HL-60 (cell line): ENCODE results near the gene COPS6.

Experiments
- DNase-seq, 2 experiments: peaks; one replicate each; pipeline ENCODE4 v3.0.0-alpha.2; 2010 to 2020; ENCODE audit warnings: low read depth in 1 of 2, low spot score in 1 of 2
- H3K27ac ChIP-seq: fragments of 250-450 bp; sonication (Bioruptor Pico); replicated peaks from 2 replicates; pipeline ENCODE4 v1.5.1; 2020; ENCODE audit warnings: mild to moderate bottlenecking, moderate library complexity
- H3K27me3 ChIP-seq: fragments of 250-450 bp; sonication (Bioruptor Pico); 2 replicates; pipeline ENCODE4 v1.5.1; 2021; ENCODE audit warnings: mild to moderate bottlenecking, moderate library complexity; ENCODE audit not compliant: insufficient read depth, poor library complexity, severe bottlenecking
- H3K4me3 ChIP-seq: replicated peaks from 2 replicates; pipeline ENCODE4 v1.5.1; 2011; ENCODE audit warnings: mild to moderate bottlenecking, control low read depth, low read length; ENCODE audit not compliant: insufficient read depth
- GABPA ChIP-seq: IDR thresholded peaks from 2 replicates; pipeline ENCODE4 v1.6.1; 2012; ENCODE audit warnings: low read depth
- POLR2AphosphoS5 ChIP-seq: IDR thresholded peaks from 2 replicates; pipeline ENCODE4 v1.6.1; 2012; ENCODE audit warnings: low read depth
- SPI1 ChIP-seq: IDR thresholded peaks from 2 replicates; pipeline ENCODE4 v1.6.1; 2012; ENCODE audit warnings: low read depth, mild to moderate bottlenecking, borderline replicate concordance
- TF ChIP-seq, protein P1 (sequence below): IDR thresholded peaks from one replicate; pipeline ENCODE4 v1.5.1; 2011; ENCODE audit warnings: low read length, control low read depth, inconsistent platforms; ENCODE audit not compliant: insufficient read depth
- TF ChIP-seq, protein P2 (sequence below): IDR thresholded peaks from 2 replicates; pipeline ENCODE4 v1.6.1; 2012; ENCODE audit warnings: low read depth; ENCODE audit not compliant: insufficient replicate concordance

The COPS6 gene

DNA sequence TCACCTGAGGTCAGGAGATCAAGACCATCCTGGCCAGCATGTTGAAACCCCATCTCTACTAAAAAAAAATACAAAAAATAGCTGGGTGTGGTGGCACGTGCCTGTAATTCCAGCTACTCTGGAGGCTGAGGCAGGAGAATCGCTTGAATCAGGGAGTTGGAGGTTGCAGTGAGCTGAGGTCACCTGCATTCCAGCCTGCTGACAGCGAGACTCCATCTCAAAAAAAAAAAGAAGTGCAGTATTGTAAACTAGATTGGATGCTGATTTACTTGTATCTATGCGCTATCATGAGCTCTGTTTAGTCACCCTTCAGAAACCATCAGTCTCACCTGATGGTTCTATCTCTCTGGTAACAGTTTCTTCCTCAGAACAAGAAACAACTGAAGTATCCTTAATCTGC is 25.4 kb upstream of the COPS6 start:
- Histone ChIP-seq H3K27me3 (no peaks in the 10 kb centered on the region), H3K4me3 (no peak overlapping the region), H3K27ac (no peak overlapping the region)
- TF ChIP-seq, protein P1, sequence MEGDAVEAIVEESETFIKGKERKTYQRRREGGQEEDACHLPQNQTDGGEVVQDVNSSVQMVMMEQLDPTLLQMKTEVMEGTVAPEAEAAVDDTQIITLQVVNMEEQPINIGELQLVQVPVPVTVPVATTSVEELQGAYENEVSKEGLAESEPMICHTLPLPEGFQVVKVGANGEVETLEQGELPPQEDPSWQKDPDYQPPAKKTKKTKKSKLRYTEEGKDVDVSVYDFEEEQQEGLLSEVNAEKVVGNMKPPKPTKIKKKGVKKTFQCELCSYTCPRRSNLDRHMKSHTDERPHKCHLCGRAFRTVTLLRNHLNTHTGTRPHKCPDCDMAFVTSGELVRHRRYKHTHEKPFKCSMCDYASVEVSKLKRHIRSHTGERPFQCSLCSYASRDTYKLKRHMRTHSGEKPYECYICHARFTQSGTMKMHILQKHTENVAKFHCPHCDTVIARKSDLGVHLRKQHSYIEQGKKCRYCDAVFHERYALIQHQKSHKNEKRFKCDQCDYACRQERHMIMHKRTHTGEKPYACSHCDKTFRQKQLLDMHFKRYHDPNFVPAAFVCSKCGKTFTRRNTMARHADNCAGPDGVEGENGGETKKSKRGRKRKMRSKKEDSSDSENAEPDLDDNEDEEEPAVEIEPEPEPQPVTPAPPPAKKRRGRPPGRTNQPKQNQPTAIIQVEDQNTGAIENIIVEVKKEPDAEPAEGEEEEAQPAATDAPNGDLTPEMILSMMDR, result no peak
- TF ChIP-seq, protein P2, sequence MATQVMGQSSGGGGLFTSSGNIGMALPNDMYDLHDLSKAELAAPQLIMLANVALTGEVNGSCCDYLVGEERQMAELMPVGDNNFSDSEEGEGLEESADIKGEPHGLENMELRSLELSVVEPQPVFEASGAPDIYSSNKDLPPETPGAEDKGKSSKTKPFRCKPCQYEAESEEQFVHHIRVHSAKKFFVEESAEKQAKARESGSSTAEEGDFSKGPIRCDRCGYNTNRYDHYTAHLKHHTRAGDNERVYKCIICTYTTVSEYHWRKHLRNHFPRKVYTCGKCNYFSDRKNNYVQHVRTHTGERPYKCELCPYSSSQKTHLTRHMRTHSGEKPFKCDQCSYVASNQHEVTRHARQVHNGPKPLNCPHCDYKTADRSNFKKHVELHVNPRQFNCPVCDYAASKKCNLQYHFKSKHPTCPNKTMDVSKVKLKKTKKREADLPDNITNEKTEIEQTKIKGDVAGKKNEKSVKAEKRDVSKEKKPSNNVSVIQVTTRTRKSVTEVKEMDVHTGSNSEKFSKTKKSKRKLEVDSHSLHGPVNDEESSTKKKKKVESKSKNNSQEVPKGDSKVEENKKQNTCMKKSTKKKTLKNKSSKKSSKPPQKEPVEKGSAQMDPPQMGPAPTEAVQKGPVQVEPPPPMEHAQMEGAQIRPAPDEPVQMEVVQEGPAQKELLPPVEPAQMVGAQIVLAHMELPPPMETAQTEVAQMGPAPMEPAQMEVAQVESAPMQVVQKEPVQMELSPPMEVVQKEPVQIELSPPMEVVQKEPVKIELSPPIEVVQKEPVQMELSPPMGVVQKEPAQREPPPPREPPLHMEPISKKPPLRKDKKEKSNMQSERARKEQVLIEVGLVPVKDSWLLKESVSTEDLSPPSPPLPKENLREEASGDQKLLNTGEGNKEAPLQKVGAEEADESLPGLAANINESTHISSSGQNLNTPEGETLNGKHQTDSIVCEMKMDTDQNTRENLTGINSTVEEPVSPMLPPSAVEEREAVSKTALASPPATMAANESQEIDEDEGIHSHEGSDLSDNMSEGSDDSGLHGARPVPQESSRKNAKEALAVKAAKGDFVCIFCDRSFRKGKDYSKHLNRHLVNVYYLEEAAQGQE, result no peak
- TF ChIP-seq SPI1 (no peak), GABPA (no peak), POLR2AphosphoS5 (no peak)
- DNase-seq, result no peak

DNA sequence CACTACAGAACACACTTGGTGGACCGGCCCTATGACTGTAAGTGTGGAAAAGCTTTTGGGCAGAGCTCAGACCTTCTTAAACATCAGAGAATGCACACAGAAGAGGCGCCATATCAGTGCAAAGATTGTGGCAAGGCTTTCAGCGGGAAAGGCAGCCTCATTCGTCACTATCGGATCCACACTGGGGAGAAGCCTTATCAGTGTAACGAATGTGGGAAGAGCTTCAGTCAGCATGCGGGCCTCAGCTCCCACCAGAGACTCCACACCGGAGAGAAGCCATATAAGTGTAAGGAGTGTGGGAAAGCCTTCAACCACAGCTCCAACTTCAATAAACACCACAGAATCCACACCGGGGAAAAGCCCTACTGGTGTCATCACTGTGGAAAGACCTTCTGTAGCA is 24.6 kb upstream of the COPS6 start:
- H3K27ac ChIP-seq, result no peak overlapping the region
- H3K4me3 ChIP-seq, result no peak overlapping the region
- no peaks in the 10 kb centered on the region for H3K27me3 ChIP-seq
- no peak for DNase-seq
- TF ChIP-seq, protein P1, result no peak
- TF ChIP-seq GABPA, result no peak
- TF ChIP-seq, protein P2, result no peak
- no peak for TF ChIP-seq POLR2AphosphoS5
- no peak for TF ChIP-seq SPI1

- DNase-seq, result no peak
- Histone ChIP-seq H3K27ac (no peak overlapping the region), H3K27me3 (no peaks in the 10 kb centered on the region), H3K4me3 (no peak overlapping the region)
- no peak for TF ChIP-seq GABPA
- TF ChIP-seq SPI1, result no peak
- TF ChIP-seq POLR2AphosphoS5, result no peak; the same call in none of the 2 replicates
- TF ChIP-seq, protein P2, result no peak
- TF ChIP-seq, protein P1, result no peak
Observed at GRCh38 chr7:100065452-100066186, 23.1 kb upstream of the COPS6 start.
